Spleen (tissue), 7 donors: ENCODE results near the gene PPP1R26.

Source experiments
- POLR2A ChIP-seq, 3 donors: fragments of 450-650 bp; IDR thresholded peaks; one replicate each; pipeline ENCODE4 v1.5.1; 2017; ENCODE audit warnings: antibody characterized with exemption in 3 of 3, mild to moderate bottlenecking in 1 of 3
- POLR2AphosphoS5 ChIP-seq, 3 donors: sonication (generic); formaldehyde crosslinking; IDR thresholded peaks; one replicate each; pipeline ENCODE4 v1.5.1; 2017; ENCODE audit warnings: antibody characterized with exemption in 3 of 3
- TF ChIP-seq, protein P1 (sequence below), 11 experiments: fragments of 200-600 bp in 7 of 11; fragments of 450-650 bp in 4 of 11; sonication (generic) in 4 of 11; IDR thresholded peaks in 8 of 11; conservative IDR thresholded peaks in 3 of 11; 1 replicate in 7 of 11; 2 replicates in 4 of 11; pipeline versions ENCODE4 v1.4.0 to v1.8.0; 2016 to 2021; ENCODE audit warnings: antibody characterized with exemption in 11 of 11, inconsistent platforms in 4 of 11, mild to moderate bottlenecking in 1 of 11
- donor health status: DM: no; HTN: no; CAD: no; lungs with moderate emphysema.
- donor health status: DM: no; HTN: no; CAD: no.
- donor health status: DM: no; HTN: no; CAD: no.

DNA sequence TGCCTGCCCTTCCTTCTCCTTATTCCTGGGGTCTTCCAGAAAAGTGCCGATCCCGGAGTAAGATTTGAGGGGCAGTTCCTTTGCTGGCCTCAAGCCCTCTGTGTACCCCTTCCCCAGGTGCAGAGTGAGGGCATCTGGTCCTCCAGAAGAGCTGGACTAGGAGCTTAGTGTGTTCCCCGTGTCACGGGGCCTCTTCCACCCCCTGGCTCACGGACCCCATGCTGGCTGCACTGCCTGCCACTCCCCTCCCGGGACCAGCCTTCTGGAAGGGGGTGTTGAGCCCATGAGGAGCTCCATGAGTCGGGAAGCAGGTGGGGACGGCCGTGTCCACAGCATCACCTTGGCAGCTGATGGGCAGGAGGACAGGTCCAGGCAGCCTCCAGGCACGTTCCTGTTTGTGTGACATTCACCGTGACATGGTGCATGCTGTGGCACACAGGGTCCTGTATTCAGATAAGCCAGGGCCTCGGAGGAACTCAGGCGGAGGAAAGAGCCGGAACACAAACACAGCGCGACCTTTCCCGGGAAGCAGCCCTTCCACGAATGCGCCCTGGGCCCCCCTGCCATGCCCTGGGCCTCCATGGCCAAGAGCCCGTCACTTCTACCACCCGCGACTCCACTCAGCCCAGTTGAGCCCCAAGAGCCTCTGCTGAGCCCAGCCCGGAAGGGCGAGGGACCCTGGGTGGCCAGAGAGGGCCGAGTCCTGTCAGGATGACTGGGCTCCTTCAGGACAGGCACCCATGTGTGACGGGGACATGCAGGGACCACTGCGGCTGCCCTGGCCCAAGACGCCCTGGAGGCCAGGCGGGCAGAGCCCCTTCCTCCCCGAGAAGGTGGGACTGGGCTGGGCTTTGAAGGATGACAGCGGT lies 35.7 kb downstream of the PPP1R26 start:
- TF ChIP-seq, protein P1, sequence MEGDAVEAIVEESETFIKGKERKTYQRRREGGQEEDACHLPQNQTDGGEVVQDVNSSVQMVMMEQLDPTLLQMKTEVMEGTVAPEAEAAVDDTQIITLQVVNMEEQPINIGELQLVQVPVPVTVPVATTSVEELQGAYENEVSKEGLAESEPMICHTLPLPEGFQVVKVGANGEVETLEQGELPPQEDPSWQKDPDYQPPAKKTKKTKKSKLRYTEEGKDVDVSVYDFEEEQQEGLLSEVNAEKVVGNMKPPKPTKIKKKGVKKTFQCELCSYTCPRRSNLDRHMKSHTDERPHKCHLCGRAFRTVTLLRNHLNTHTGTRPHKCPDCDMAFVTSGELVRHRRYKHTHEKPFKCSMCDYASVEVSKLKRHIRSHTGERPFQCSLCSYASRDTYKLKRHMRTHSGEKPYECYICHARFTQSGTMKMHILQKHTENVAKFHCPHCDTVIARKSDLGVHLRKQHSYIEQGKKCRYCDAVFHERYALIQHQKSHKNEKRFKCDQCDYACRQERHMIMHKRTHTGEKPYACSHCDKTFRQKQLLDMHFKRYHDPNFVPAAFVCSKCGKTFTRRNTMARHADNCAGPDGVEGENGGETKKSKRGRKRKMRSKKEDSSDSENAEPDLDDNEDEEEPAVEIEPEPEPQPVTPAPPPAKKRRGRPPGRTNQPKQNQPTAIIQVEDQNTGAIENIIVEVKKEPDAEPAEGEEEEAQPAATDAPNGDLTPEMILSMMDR (IDR thresholded peaks at IDR 0.05 in 8 of 11, conservative IDR thresholded peaks at IDR 0.05 in 3 of 11): no peak
- no peak for TF ChIP-seq POLR2A (IDR thresholded peaks at IDR 0.05)
- TF ChIP-seq POLR2AphosphoS5 (IDR thresholded peaks at IDR 0.05): no peak
